Measurements from ENCODE around the gene TOLLIP. TPM values are rescaled to one million over a fixed set of nuclear protein-coding genes. Genes with fewer than 3 reads are reported as not detected.

Gene TOLLIP
- total RNA-seq, 1 experiment from 2014 or later, result 32.3 TPM

DNA sequence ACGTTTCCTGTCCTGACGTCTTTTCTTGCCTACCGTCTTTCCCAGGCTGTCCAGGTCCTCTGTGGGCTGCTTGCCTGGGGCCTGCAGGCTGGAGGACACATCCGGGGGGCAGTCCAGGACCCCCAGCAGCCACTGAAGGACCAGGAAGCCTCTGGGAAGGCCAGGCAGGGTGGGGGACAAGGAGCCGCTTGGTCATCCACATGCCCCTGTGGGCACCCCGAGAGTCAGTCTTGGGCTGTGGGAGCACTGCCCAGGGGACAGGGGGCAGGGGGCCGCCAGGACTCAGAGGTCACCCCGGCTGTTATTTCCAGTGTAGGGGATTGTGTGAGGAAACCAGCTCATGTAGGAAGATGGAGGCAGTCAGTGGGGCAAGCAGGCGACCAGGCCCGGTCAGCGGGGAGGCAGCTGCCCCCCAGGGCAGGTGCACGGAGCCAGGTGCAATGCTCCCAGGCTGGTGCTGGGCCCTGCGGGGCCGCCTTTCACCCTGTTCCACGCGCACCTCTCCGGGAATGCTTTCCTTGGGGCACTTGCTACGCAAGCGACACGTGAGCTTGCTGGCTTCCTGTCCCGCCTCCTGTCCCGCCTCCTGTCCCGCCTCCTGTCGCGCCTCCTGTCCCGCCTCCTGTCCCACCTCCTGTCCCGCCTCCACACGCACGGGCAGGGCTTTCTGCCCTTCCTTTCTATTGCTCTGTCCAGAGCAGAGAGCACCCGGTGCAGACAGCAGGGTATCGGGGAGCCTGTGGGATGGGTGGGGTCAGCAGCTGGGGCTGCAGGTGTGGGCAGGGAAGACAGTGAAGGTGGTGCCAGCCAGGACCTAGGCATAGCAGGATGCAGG lies 47.0 kb downstream of the TOLLIP start (continued):
- TF ChIP-seq ZNF232 (CRISPR knock-in tag; IDR thresholded peaks at IDR 0.05) (no peak), ZNF671 (CRISPR knock-in tag; IDR thresholded peaks at IDR 0.05) (no peak), RELA (CRISPR knock-in tag; IDR thresholded peaks at IDR 0.05; ENCODE audit: borderline replicate concordance) (no peak), MXD4 (CRISPR knock-in tag; IDR thresholded peaks at IDR 0.05; ENCODE audit: borderline replicate concordance) (no peak), ZNF138 (CRISPR knock-in tag; conservative IDR thresholded peaks at IDR 0.05) (no peak), TEAD1 (CRISPR knock-in tag; IDR thresholded peaks at IDR 0.05) (peak; percentile 18; the same call in 1 of the 2 replicates), ATF1 (CRISPR knock-in tag; IDR thresholded peaks at IDR 0.05) (no peak), ZNF219 (CRISPR knock-in tag; IDR thresholded peaks at IDR 0.05; ENCODE audit: borderline replicate concordance) (no peak), CREM (CRISPR knock-in tag; IDR thresholded peaks at IDR 0.05) (no peak), JAZF1 (CRISPR knock-in tag; IDR thresholded peaks at IDR 0.05) (no peak), KAT7 (CRISPR knock-in tag; IDR thresholded peaks at IDR 0.05; ENCODE audit: borderline replicate concordance) (no peak), MYBL2 (CRISPR knock-in tag; IDR thresholded peaks at IDR 0.05) (no peak)
- TF ChIP-seq, protein P1, sequence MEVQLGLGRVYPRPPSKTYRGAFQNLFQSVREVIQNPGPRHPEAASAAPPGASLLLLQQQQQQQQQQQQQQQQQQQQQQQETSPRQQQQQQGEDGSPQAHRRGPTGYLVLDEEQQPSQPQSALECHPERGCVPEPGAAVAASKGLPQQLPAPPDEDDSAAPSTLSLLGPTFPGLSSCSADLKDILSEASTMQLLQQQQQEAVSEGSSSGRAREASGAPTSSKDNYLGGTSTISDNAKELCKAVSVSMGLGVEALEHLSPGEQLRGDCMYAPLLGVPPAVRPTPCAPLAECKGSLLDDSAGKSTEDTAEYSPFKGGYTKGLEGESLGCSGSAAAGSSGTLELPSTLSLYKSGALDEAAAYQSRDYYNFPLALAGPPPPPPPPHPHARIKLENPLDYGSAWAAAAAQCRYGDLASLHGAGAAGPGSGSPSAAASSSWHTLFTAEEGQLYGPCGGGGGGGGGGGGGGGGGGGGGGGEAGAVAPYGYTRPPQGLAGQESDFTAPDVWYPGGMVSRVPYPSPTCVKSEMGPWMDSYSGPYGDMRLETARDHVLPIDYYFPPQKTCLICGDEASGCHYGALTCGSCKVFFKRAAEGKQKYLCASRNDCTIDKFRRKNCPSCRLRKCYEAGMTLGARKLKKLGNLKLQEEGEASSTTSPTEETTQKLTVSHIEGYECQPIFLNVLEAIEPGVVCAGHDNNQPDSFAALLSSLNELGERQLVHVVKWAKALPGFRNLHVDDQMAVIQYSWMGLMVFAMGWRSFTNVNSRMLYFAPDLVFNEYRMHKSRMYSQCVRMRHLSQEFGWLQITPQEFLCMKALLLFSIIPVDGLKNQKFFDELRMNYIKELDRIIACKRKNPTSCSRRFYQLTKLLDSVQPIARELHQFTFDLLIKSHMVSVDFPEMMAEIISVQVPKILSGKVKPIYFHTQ (CRISPR knock-in tag; IDR thresholded peaks at IDR 0.05), result no peak
- TF ChIP-seq, protein P2, sequence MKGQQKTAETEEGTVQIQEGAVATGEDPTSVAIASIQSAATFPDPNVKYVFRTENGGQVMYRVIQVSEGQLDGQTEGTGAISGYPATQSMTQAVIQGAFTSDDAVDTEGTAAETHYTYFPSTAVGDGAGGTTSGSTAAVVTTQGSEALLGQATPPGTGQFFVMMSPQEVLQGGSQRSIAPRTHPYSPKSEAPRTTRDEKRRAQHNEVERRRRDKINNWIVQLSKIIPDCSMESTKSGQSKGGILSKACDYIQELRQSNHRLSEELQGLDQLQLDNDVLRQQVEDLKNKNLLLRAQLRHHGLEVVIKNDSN (CRISPR knock-in tag; IDR thresholded peaks at IDR 0.05), result peak; percentile 93
- TF ChIP-seq, protein P3, sequence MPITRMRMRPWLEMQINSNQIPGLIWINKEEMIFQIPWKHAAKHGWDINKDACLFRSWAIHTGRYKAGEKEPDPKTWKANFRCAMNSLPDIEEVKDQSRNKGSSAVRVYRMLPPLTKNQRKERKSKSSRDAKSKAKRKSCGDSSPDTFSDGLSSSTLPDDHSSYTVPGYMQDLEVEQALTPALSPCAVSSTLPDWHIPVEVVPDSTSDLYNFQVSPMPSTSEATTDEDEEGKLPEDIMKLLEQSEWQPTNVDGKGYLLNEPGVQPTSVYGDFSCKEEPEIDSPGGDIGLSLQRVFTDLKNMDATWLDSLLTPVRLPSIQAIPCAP (CRISPR knock-in tag; IDR thresholded peaks at IDR 0.05), result no peak

DNA sequence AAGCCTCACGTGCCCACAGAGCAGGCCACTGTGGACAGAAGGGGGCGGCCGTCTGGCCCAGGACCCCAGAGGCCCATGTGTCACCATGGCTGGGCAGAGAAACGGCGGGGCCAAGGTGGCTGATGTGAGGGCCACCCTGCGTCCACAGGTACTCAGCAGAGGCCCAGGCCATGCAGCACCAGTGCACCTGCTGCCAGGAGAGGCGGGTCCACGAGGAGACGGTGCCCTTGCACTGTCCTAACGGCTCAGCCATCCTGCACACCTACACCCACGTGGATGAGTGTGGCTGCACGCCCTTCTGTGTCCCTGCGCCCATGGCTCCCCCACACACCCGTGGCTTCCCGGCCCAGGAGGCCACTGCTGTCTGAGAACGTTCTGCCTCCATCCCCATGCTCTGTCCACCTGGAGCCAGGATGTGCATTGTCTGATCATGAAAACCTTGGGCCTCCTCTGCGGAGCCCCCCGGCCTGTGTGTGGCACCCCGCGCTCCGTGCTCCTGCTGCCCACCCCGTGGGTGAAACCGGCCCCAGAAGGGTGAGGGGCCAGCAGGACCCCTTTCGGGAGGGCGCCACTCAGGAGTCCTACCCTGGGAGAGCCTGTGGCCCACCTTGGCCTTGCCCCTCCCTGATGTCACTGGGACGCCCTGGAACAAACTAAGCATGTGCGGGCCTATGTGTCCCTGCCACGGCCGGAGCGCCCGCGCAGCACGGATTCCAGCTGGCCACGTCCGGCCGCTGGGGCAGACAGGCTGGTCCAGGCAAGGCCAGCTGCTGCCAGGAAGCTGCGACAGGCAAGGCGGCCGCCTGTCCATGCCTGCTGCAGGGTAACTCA lies 48.0 kb downstream of the TOLLIP start:
- no peak for ATAC-seq
- Mint-ChIP-seq H3K27me3 (ENCODE audit: low read depth) (peaks cover 6% of the 10 kb centered on the region), H3K9me3 (peaks cover 18% of the 10 kb centered on the region), H3K36me3 (peaks cover 18% of the 10 kb centered on the region), H3K27ac (no peak overlapping the region), H3K4me3 (no peak overlapping the region; the same call in 1 of the 2 replicates), H3K4me1 (peaks cover 3% of the 10 kb centered on the region; the same call in 1 of the 2 replicates)
- no peak for TF ChIP-seq FOXP1 (CRISPR knock-in tag; IDR thresholded peaks at IDR 0.05; ENCODE audit: borderline replicate concordance)
- TF ChIP-seq MXD4 (CRISPR knock-in tag; IDR thresholded peaks at IDR 0.05; ENCODE audit: borderline replicate concordance), result no peak
- no peak for TF ChIP-seq TEAD4 (CRISPR knock-in tag; IDR thresholded peaks at IDR 0.05)
- TF ChIP-seq, protein P4, sequence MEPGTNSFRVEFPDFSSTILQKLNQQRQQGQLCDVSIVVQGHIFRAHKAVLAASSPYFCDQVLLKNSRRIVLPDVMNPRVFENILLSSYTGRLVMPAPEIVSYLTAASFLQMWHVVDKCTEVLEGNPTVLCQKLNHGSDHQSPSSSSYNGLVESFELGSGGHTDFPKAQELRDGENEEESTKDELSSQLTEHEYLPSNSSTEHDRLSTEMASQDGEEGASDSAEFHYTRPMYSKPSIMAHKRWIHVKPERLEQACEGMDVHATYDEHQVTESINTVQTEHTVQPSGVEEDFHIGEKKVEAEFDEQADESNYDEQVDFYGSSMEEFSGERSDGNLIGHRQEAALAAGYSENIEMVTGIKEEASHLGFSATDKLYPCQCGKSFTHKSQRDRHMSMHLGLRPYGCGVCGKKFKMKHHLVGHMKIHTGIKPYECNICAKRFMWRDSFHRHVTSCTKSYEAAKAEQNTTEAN (CRISPR knock-in tag; IDR thresholded peaks at IDR 0.05), result no peak
- TF ChIP-seq ZNF671 (CRISPR knock-in tag; IDR thresholded peaks at IDR 0.05), result no peak
- no peak for TF ChIP-seq ZNF232 (CRISPR knock-in tag; IDR thresholded peaks at IDR 0.05)
- TF ChIP-seq, protein P5, sequence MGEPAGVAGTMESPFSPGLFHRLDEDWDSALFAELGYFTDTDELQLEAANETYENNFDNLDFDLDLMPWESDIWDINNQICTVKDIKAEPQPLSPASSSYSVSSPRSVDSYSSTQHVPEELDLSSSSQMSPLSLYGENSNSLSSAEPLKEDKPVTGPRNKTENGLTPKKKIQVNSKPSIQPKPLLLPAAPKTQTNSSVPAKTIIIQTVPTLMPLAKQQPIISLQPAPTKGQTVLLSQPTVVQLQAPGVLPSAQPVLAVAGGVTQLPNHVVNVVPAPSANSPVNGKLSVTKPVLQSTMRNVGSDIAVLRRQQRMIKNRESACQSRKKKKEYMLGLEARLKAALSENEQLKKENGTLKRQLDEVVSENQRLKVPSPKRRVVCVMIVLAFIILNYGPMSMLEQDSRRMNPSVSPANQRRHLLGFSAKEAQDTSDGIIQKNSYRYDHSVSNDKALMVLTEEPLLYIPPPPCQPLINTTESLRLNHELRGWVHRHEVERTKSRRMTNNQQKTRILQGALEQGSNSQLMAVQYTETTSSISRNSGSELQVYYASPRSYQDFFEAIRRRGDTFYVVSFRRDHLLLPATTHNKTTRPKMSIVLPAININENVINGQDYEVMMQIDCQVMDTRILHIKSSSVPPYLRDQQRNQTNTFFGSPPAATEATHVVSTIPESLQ (CRISPR knock-in tag; IDR thresholded peaks at IDR 0.05), result no peak
- DNase-seq (ENCODE audit: low spot score), result no peak
- CTCF ChIA-PET, result interaction anchor here (2.3 kb wide), 1 partner anchor 127 kb away, joined by 13 read pairs; the partner anchor contains the start of gene BRSK2
- POLR2A ChIA-PET, result no interaction called here

Measured in WTC11 (cell line).